Kidney epithelial cell (primary cell): ENCODE results near the gene APC2. TPM values are rescaled to one million over a fixed set of nuclear protein-coding genes. Genes with fewer than 3 reads are reported as not detected.

Experiments used
- DNase-seq: peaks from one replicate; pipeline ENCODE4 v3.0.0-alpha.2; 2010; ENCODE audit warnings: low read depth
- H3K27me3 ChIP-seq: 2 replicates; pipeline ENCODE4 v1.6.0; 2011; ENCODE audit warnings: low read length; ENCODE audit not compliant: control insufficient read depth, insufficient read depth
- H3K36me3 ChIP-seq: 2 replicates; pipeline ENCODE4 v1.5.1; 2011; ENCODE audit warnings: low read length; ENCODE audit not compliant: control insufficient read depth, insufficient read depth
- H3K4me3 ChIP-seq: 2 replicates; pipeline ENCODE4 v1.5.1; 2011; ENCODE audit warnings: low read depth, mild to moderate bottlenecking, control low read depth, low read length
- total RNA-seq: library from RNA; depleted of rRNA; stranded (reverse); fragments of >200 nt; gene quantifications from 2 replicates; pipeline ENCODE4 v1.2.3, GENCODE V29; 2015
- TF ChIP-seq, protein P1 (sequence below): IDR thresholded peaks from 2 replicates; pipeline ENCODE4 v1.5.1; 2011; ENCODE audit warnings: mild to moderate bottlenecking, moderate library complexity, low read length, control low read depth, inconsistent platforms; ENCODE audit not compliant: insufficient read depth, poor library complexity, severe bottlenecking

The APC2 gene
- total RNA-seq, 1 donor from 2014 or later, result not detected

DNA sequence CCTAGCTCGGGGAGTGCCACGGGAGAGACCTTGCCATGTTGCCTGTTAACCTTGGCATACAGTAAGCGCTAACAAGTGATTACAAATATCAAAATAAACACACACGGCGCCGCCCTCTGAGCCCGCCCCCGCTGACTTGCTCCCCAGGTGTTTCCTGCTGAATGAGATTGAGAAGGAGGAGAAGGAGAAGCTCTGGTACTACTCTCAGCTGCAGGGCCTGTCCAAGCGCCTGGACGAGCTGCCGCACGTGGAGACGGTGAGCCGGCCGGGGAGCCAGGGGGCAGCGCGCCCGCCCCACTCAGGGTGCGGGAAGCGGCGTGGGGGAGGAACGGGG lies 5.0 kb downstream of the APC2 start:
- peaks cover 81% of the 10 kb centered on the region for H3K27me3 ChIP-seq
- H3K36me3 ChIP-seq, result no peaks in the 10 kb centered on the region
- TF ChIP-seq, protein P1, sequence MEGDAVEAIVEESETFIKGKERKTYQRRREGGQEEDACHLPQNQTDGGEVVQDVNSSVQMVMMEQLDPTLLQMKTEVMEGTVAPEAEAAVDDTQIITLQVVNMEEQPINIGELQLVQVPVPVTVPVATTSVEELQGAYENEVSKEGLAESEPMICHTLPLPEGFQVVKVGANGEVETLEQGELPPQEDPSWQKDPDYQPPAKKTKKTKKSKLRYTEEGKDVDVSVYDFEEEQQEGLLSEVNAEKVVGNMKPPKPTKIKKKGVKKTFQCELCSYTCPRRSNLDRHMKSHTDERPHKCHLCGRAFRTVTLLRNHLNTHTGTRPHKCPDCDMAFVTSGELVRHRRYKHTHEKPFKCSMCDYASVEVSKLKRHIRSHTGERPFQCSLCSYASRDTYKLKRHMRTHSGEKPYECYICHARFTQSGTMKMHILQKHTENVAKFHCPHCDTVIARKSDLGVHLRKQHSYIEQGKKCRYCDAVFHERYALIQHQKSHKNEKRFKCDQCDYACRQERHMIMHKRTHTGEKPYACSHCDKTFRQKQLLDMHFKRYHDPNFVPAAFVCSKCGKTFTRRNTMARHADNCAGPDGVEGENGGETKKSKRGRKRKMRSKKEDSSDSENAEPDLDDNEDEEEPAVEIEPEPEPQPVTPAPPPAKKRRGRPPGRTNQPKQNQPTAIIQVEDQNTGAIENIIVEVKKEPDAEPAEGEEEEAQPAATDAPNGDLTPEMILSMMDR, result no peak
- DNase-seq, result no peak
- no peak overlapping the region for H3K4me3 ChIP-seq

DNA sequence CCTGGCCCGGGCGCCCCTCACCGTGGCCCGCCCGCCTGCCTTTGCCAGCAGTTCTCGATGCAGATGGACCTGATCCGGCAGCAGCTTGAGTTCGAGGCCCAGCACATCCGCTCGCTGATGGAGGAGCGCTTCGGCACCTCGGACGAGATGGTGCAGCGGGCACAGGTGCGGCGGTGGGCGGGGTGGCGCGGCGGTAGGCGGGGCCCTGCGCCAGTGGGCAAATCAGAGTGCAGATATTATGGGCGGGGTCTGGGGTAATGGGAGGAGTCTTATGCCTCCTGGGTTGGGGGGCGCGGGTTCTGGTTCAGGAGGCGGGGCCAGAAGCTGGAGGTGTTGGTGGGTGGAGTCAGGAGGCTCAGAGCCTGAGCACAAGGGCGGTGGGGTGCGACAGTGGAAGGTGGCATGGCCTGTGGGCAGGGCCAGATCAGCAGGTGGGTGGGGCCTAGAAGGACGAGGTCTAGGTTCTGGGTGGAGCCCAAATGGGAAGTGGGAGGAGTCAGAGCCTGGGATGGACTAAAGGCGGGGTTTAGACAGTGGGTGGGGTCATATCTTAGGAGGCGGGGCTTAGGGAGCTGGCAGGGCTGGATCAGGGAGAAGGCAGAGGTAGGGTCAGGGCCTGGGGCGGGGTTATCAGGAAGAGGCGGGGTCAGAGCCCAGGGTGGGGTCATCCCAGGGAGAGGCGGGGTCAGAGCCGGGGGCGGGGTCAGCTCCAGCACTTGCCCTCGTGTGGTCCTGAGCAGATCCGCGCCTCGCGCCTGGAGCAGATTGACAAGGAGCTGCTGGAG lies 5.6 kb downstream of the APC2 start:
- Histone ChIP-seq H3K36me3 (no peaks in the 10 kb centered on the region), H3K4me3 (no peak overlapping the region), H3K27me3 (peaks cover 75% of the 10 kb centered on the region)
- no peak for DNase-seq
- TF ChIP-seq, protein P1, result no peak

DNA sequence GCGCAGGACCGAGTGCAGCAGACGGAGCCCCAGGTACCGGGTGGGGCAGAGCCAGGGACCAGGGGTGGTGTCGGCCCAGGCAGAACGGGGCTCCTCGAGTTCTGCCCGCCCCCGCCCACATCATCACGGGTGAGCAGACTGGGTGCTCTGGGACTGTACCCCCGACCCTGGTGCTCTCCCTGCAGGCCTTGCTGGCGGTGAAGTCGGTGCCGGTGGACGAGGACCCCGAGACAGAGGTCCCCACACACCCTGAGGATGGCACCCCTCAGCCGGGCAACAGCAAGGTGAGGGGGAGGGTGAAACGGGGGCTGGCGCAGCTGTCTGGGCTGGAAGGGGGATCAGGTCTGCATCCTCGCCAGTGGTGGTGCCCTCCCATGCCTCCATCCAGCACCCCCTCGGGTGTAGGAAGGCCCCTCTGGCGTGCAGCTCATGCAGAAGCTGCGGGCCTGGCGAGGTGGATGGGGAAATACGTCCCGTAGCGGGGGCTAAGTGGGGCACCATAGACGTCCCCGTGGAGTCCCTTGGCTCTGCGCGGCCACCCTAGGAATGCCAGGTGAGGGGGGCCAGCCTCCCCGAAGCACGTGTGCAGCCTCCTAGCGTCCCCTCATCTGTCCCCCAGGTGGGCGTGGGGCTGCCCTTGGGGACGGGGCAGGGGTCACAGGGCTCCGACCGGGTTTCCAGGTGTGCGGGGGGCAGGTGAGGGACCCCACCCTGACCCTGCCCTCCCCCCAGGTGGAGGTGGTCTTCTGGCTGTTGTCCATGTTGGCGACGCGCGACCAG lies 6.4 kb downstream of the APC2 start:
- TF ChIP-seq, protein P1, result no peak
- peaks cover 68% of the 10 kb centered on the region for H3K27me3 ChIP-seq
- no peaks in the 10 kb centered on the region for H3K36me3 ChIP-seq

DNA sequence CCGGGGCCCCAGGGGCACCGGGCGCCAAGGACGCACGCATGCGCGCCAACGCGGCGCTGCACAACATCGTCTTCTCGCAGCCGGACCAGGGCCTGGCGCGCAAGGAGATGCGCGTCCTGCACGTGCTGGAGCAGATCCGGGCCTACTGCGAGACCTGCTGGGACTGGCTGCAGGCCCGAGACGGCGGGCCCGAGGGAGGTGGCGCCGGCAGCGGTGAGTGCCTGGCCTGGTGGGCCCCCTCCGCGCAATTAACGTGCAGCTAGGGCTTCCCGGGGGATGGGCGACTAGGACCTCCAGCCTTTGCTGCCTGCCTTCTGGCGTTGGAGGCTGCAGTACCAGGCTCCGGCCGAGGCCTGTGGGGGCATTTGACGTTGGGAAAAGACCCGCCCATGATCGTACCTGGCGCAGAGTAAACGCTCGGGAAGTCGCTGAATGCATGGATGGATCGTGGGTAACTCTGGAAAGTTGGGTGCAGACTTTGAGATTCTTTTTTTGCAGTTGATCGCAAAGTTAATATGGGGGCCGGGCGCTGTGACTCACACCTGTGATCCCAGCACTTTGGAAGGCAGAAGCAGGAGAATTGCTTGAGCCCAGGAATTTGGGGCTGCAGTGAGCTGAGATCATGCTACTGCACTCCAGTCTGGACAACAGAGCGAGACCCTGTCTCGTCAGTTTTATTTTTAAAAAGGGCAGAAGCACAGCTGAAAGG lies 7.3 kb downstream of the APC2 start:
- H3K27me3 ChIP-seq, result peaks cover 59% of the 10 kb centered on the region

More for the DNA sequence above, 6.4 kb downstream of the APC2 start:
- H3K4me3 ChIP-seq, result no peak overlapping the region
- no peak for DNase-seq

DNA sequence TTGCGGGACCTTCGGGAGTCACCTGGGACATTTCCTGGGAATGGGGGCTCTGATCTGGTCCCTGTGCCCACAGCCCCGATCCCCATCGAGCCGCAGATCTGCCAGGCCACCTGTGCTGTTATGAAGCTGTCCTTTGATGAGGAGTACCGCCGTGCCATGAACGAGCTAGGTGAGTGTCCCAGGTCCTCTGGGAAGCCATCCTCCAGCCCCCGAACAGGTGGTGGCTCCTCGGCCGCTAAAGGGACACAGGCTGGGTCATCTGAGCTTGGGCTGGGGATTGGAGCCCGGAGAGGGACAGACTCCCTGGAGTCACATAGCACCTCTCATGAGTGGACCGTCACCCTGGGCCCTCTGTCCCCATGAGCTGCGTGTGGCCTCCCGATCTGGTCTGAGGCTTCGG lies 8.0 kb downstream of the APC2 start:
- TF ChIP-seq, protein P1, result no peak
- no peak for DNase-seq
- H3K4me3 ChIP-seq, result no peak overlapping the region

More for the DNA sequence above, 7.3 kb downstream of the APC2 start:
- DNase-seq, result no peak
- TF ChIP-seq, protein P1, result no peak
- H3K36me3 ChIP-seq, result no peaks in the 10 kb centered on the region
- H3K4me3 ChIP-seq, result no peak overlapping the region

More for the DNA sequence above, 8.0 kb downstream of the APC2 start:
- Histone ChIP-seq H3K27me3 (peaks cover 52% of the 10 kb centered on the region), H3K36me3 (no peaks in the 10 kb centered on the region)
